K562 (cell line): ENCODE data around the gene SERPINF2. TPM values are rescaled to one million over a fixed set of nuclear protein-coding genes. Genes with fewer than 3 reads are reported as not detected.

Experiments
- ARID3A ChIP-seq: IDR thresholded peaks from 2 replicates; pipeline ENCODE4 v1.6.1; 2012; ENCODE audit warnings: low read depth, low read length, improper control_type of control experiment, borderline replicate concordance
- CHD1 ChIP-seq: fragments of 200-600 bp; sonication (generic); IDR thresholded peaks from one replicate; pipeline ENCODE4 v1.6.1; 2012; ENCODE audit warnings: mild to moderate bottlenecking, moderate library complexity, low read length, inconsistent platforms
- CREB1 ChIP-seq, 2 experiments: sonication (generic) in 1 of 2; formaldehyde crosslinking in 1 of 2; IDR thresholded peaks; 2 replicates each; pipeline versions ENCODE4 v1.6.1 to v1.8.0; 2012 to 2022; ENCODE audit warnings: inconsistent platforms in 1 of 2, mild to moderate bottlenecking in 1 of 2, missing genetic modification reagents in 1 of 2, moderate library complexity in 1 of 2
- ETS1 ChIP-seq: conservative IDR thresholded peaks from 2 replicates; pipeline ENCODE4 v1.6.1; 2011; ENCODE audit warnings: low read depth, mild to moderate bottlenecking, low read length; ENCODE audit not compliant: control insufficient read depth
- FOXA3 ChIP-seq, 2 experiments: fragments of 450-650 bp in 1 of 2; sonication (generic) in 1 of 2; formaldehyde crosslinking; IDR thresholded peaks in 1 of 2; conservative IDR thresholded peaks in 1 of 2; 2 replicates each; pipeline versions ENCODE4 v1.4.0 to v1.8.0; 2020 to 2022; ENCODE audit warnings: mild to moderate bottlenecking in 2 of 2, missing genetic modification reagents in 1 of 2
- FUS ChIP-seq: fragments of 200-400 bp; formaldehyde crosslinking; optimal IDR thresholded peaks from 2 replicates; pipeline ENCODE3; 2017; ENCODE audit warnings: low read depth, low read length
- GABPB1 ChIP-seq: sonication (generic); formaldehyde crosslinking; IDR thresholded peaks from 2 replicates; pipeline ENCODE4 v1.8.0; 2022; ENCODE audit warnings: mild to moderate bottlenecking, missing genetic modification reagents
- GTF2F1 ChIP-seq: IDR thresholded peaks from 2 replicates; pipeline ENCODE4 v1.6.1; 2011; ENCODE audit warnings: low read depth, low read length, improper control_type of control experiment
- LEF1 ChIP-seq: fragments of 450-650 bp; IDR thresholded peaks from 2 replicates; pipeline ENCODE4 v1.6.1; 2016; ENCODE audit warnings: mild to moderate bottlenecking
- MAFK ChIP-seq: IDR thresholded peaks from 2 replicates; pipeline ENCODE4 v1.6.1; 2011; ENCODE audit warnings: low read length, improper control_type of control experiment
- NFIC ChIP-seq: fragments of 450-650 bp; IDR thresholded peaks from 2 replicates; pipeline ENCODE4 v1.6.1; 2017; ENCODE audit warnings: mild to moderate bottlenecking, inconsistent platforms
- NR1H2 ChIP-seq: sonication (generic); formaldehyde crosslinking; IDR thresholded peaks from 2 replicates; pipeline ENCODE4 v1.4.0; 2020; ENCODE audit warnings: mild to moderate bottlenecking, missing genetic modification reagents
- PKNOX1 ChIP-seq: fragments of 450-650 bp; IDR thresholded peaks from 2 replicates; pipeline ENCODE4 v1.6.1; 2016
- polyA plus RNA-seq, 8 experiments: library from polyadenylated mRNA; depleted of rRNA in 4 of 8; stranded (reverse) in 5 of 8; unstranded in 3 of 8; fragments of >200 nt; fragmentation: Nextera tagmentation in 2 of 8; fragmentation: Illumina TruSeq in 1 of 8; extraction: Ambion mirVana in 2 of 8; extraction: Trizol in 1 of 8; gene quantifications; 2 replicates each; pipeline versions ENCODE4 v1.2.1 to v1.2.3, GENCODE V29; 2011 to 2014; ENCODE audit warnings: inconsistent platforms in 1 of 8, missing spikeins in 1 of 8
- total RNA-seq, 7 experiments: library from RNA; depleted of rRNA in 6 of 7; stranded (reverse); fragments of >200 nt in 6 of 7; fragmentation: Illumina TruSeq in 2 of 7; extraction: Trizol in 2 of 7; gene quantifications; 2 replicates each; pipeline versions ENCODE4 v1.2.1 to v1.2.3, GENCODE V29; 2011 to 2021; ENCODE audit warnings: low replicate concordance in 1 of 7
- TF ChIP-seq, protein P1 (sequence below): fragments of 200-800 bp; sonication (Bioruptor generic); IDR thresholded peaks from 2 replicates; pipeline ENCODE4 v1.6.1; 2016; ENCODE audit warnings: missing genetic modification characterization, missing compliant biosample characterization
- TF ChIP-seq, protein P2 (sequence below), 3 experiments: fragments of 200-800 bp in 1 of 3; sonication (Bioruptor generic) in 1 of 3; sonication (generic) in 1 of 3; formaldehyde crosslinking in 1 of 3; IDR thresholded peaks; 2 replicates each; pipeline versions ENCODE4 v1.6.1 to v1.8.0; 2016 to 2022; ENCODE audit warnings: mild to moderate bottlenecking in 2 of 3, missing compliant biosample characterization in 2 of 3, missing genetic modification characterization in 2 of 3, missing genetic modification reagents in 1 of 3

The SERPINF2 gene
- total and polyA plus RNA-seq, 9 of the 15 experiments (the other 6 are each of a cell fraction or from before 2014, with no cell fraction given), result 0.22 TPM; not detected in 8

DNA sequence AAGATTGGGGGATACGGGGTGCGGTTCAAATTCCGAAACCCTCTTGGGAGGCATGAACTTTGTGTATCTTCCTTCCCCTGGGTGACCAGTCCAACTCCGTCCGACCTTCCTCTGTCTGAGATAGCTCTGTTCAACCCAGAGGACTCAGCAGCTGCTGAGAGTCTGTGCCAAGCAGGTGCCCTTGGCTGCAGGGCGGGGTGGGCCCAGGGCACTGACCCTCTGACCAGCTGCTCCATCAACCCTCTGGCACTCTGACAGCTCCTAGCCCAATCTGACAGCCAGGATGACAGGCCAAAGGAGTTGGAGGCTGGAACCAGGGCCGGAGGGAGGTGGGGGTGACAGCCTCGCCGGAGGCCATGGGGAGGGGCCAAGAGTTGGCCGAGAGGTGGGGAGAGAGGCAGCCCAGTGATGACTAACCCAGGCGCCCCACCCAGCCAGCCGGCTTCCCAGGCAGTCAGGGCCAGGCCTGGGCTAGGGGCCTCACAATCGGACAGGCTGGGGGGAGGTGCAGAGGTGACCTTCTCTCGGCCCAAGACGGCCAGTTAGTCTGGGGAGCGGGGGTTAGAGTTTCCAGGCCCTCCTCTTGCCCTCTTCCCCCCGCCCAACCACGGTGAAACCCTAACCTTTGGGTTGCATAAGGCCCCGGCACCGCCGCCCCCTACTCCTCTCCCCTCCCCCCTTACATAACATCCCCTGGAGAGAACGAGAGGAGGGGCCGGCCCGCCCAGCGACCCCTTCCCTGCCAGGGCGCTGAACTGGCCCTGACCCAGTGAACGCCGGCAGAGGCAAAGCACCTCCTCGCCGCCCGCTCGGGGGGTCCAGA is 27.5 kb upstream of the SERPINF2 start (continued):
- TF ChIP-seq, protein P1, sequence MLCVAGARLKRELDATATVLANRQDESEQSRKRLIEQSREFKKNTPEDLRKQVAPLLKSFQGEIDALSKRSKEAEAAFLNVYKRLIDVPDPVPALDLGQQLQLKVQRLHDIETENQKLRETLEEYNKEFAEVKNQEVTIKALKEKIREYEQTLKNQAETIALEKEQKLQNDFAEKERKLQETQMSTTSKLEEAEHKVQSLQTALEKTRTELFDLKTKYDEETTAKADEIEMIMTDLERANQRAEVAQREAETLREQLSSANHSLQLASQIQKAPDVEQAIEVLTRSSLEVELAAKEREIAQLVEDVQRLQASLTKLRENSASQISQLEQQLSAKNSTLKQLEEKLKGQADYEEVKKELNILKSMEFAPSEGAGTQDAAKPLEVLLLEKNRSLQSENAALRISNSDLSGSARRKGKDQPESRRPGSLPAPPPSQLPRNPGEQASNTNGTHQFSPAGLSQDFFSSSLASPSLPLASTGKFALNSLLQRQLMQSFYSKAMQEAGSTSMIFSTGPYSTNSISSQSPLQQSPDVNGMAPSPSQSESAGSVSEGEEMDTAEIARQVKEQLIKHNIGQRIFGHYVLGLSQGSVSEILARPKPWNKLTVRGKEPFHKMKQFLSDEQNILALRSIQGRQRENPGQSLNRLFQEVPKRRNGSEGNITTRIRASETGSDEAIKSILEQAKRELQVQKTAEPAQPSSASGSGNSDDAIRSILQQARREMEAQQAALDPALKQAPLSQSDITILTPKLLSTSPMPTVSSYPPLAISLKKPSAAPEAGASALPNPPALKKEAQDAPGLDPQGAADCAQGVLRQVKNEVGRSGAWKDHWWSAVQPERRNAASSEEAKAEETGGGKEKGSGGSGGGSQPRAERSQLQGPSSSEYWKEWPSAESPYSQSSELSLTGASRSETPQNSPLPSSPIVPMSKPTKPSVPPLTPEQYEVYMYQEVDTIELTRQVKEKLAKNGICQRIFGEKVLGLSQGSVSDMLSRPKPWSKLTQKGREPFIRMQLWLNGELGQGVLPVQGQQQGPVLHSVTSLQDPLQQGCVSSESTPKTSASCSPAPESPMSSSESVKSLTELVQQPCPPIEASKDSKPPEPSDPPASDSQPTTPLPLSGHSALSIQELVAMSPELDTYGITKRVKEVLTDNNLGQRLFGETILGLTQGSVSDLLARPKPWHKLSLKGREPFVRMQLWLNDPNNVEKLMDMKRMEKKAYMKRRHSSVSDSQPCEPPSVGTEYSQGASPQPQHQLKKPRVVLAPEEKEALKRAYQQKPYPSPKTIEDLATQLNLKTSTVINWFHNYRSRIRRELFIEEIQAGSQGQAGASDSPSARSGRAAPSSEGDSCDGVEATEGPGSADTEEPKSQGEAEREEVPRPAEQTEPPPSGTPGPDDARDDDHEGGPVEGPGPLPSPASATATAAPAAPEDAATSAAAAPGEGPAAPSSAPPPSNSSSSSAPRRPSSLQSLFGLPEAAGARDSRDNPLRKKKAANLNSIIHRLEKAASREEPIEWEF, result no peak
- TF ChIP-seq FUS, result no peak
- no peak for TF ChIP-seq CREB1 (IDR thresholded peaks at IDR 0.05)
- peak; percentile 36; the same call in 1 of the 2 replicates for TF ChIP-seq CREB1 (CRISPR knock-in tag; IDR thresholded peaks at IDR 0.05)
- TF ChIP-seq ARID3A, result no peak
- peak; percentile 2 for TF ChIP-seq CHD1
- peak; percentile 84 for TF ChIP-seq PKNOX1
- no peak for TF ChIP-seq MAFK
- TF ChIP-seq GTF2F1, result no peak
- TF ChIP-seq, protein P2, sequence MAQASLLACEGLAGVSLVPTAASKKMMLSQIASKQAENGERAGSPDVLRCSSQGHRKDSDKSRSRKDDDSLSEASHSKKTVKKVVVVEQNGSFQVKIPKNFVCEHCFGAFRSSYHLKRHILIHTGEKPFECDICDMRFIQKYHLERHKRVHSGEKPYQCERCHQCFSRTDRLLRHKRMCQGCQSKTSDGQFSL (CRISPR knock-in tag; IDR thresholded peaks at IDR 0.05), result peak; percentile 59; the same call in 1 of the 2 replicates
- TF ChIP-seq, protein P2 (tag; IDR thresholded peaks at IDR 0.05), result no peak
- TF ChIP-seq NR1H2, result no peak
- peak; percentile 55; the same call in 1 of the 2 replicates for TF ChIP-seq NFIC
- TF ChIP-seq GABPB1 (CRISPR knock-in tag), result 0 out of 2 replicates have a peak, but pooled peaks have one; percentile 34
- no peak for TF ChIP-seq FOXA3 (CRISPR knock-in tag; conservative IDR thresholded peaks at IDR 0.05 in 1 of 2, IDR thresholded peaks at IDR 0.05 in 1 of 2)
- TF ChIP-seq LEF1, result 0 out of 2 replicates have a peak, but pooled peaks have one; percentile 45
- TF ChIP-seq ETS1, result 0 out of 2 replicates have a peak, but pooled peaks have one; percentile 72
